Posterior cingulate gyrus (tissue), 11 donors: ENCODE measurements around the gene DUSP10.
A peak's percentile ranks its signal among the peaks of the same experiment; 100 is the strongest.

ENCODE experiments used
- DNase-seq, 10 donors: peaks; one replicate each; pipeline versions ENCODE4 v3.0.0 to v3.0.0-alpha.2; 2020 to 2021; ENCODE audit warnings: mixed read lengths in 3 of 10
- intact Hi-C: fragments of 100-400 bp; cut with DNase I; formaldehyde crosslinking; loops from one replicate; pipeline ENCODE4 v1.15.1; 2023

Gene DUSP10

DNA sequence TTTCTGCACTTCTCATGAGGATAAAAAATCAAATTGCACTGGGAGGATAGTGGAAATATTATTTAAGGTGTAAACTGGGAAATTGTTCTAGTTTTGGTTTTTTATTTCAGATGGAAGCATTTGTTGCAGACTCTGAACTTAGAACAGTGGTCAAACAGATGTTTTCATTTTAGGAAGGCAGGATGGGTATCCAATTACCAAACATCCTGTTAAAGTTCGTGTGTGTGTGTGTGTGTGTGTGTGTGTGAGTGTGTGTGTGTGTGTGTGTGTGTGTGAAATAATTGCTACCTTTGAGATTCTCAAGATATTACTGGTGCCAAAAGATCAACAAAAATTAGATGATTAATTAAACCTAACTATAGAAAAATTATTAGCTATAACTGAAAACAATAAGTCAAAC is 24.3 kb upstream of the DUSP10 start:
- DNase-seq = no peak
- intact Hi-C loops = no loop called here

DNA sequence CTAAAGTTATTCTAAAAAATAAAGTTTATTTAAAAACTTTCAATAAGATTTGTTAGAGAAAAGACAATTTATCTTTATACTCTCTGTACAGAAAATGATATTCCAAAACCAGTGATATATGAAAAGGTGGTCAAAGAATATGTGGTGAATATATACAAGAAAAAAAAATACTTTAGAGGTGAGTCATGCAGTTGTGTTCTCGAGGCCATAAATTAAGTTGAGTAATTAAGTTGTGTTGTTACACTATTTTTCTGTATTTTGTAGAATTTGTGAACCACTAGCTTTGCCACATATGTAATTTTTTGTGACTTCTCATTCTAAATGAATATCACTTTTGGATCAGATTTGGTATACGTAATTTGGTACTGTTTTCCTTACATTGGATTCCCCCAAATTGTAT is 23.6 kb upstream of the DUSP10 start:
- no peak for DNase-seq
- intact Hi-C loops = no loop called here

DNA sequence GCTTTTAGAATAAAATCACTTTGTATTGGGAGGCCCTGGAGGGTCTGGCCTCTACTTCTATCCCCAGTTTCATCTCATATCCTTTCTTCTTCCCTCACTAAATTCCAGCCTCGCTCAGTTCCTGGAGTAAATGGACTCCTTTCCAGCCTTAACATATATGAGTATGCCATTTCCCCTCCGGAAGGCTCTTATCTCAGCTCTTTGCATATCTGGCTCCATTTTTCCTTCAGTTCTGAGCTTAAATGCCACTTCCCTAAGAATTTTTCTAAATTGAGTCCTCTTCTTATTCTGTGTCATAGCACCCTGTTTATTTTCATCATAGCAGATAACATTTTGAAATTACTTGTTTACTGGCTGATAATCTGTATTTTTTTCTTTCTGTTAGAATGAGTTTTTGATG is 20.2 kb upstream of the DUSP10 start:
- DNase-seq = no peak
- intact Hi-C loops = no loop called here

DNA sequence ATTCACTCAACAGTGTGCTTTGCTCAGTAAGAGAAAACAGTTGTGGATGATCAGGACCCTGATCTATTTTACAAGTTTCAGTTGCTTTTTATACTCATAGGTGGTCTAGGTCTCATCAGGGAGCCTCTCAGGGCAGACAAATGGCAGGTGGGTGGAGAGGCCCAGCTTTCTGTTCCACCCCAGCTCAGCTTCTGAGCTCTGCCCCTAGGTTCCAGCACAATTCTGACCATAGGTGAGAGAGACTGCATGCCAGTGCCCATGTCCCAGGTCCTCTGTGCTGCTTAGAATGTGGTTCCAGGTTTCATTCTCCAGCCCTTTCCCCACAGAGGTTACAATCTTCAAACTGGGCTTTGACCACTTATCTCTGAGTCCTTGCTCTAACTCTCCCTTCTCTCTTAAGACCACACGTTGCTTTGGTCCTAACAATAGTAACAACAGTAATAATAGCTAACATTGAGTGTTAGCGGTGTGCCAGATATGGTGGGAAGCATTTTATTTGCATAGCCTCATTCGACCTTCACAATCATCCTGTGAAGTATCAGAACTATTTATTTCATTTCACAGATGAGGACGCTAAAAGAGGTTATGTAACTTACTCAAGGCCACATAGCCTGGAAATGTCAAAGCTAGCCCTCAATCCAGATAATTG is 19.6 kb upstream of the DUSP10 start:
- no peak for DNase-seq
- intact Hi-C loops = no loop called here

DNA sequence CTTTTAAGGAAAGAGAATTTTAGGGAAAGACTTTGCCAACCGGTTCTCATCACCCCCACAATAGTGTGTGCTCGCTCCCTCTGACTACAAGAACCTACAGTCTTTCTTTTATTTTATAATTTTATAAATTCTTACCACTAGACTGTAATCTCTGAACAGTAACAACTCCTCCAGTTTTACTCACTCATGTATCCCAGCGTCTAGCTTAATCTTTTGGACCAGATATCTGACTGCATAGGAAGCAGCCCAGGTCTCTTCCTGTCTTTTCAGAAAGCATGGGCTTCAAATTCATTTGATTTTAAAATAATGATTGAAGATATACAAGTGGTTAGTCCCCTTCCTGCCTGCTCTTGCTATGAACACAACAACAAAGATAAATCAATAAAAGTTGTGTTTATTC is 19.0 kb upstream of the DUSP10 start:
- no peak for DNase-seq
- intact Hi-C loops = no loop called here

DNA sequence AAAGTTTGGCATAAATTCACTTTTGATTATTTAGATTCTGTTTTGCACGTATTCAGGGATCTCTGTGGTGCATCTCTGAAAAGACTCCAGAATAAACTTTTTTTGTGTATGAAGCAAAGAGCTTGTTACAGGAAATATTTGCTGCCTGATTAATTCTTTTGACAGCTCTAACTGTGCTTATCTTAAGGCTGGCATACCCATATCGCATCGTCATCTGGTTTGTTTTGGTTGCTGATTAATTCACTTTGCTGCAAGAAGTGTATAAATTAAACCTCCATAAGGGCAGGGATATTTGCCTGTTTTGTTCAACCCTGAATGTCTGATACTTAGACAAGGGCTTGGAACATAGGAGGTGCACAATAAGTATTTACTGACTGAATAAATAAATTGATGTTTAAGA is 17.5 kb upstream of the DUSP10 start:
- DNase-seq = no peak
- intact Hi-C loops = no loop called here

DNA sequence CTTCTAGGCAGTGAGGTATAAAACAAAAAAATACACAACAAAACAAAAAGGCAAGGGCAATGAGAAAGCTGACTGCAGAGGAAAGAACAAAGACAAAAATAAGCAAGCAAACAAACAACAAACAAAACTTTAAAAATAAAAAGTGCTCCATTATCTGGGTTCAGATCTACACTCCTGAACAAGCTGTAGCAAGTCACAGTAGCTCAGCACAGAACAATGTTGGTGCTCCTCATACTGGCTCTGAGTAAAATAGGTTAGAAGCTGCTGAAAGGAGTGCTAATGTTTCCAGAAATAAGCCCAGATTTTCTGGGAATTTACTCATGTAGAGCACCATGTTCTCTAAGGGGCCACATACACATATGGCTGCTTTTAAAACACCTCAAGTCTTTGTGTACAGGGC is 16.6 kb upstream of the DUSP10 start:
- no peak for DNase-seq
- intact Hi-C loops = no loop called here

DNA sequence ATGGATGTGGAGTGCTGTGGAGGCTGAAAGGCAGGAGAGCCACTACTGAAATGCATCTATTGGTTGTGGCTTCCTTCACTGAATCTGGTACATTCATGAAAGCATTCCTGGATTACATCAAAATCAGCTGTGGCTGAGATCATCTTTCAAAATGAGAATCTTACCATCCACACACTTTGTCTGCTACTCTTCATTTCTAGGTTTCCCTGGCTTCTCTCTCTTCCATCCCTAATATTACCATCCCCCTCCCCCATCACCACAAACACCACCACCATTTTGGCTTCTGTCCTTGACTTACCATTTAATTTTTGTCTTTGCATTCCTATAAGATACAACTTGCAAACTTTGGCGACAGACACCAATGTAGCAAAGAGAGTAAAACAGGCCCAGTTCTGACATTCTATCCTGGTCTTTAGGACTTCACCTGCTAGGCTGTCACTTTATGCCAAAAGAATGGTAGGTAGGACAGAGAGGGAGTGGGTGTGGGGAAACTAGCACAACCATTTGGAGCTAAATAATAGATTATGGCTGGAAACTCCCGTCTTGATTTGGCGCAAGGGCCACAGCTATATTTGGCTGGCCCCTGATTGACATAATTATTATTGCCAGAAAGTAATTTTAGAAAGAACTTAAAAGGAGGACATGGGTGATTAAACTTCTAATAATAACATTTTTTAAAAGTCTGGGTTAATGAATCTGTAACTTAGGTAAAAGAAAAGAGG is 15.1 kb upstream of the DUSP10 start:
- intact Hi-C loops = no loop called here
- no peak for DNase-seq

DNA sequence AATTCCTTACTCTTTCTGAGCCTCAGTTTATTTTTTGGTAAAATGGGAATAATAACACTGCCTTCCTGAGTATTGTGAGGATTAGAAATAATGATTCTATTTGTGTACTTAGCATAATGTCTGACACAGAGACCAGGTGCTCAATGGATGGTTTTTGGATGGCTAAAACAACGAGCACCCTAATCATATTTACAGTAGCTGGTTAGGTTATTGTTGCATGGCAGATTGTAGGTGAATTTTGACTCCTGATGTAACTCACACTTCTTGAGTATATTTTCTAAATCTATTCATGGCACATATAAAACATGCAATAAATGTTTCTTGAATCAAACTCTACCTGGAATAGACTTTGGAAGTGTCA is 11.9 kb upstream of the DUSP10 start:
- intact Hi-C loops = no loop called here
- DNase-seq = no peak

DNA sequence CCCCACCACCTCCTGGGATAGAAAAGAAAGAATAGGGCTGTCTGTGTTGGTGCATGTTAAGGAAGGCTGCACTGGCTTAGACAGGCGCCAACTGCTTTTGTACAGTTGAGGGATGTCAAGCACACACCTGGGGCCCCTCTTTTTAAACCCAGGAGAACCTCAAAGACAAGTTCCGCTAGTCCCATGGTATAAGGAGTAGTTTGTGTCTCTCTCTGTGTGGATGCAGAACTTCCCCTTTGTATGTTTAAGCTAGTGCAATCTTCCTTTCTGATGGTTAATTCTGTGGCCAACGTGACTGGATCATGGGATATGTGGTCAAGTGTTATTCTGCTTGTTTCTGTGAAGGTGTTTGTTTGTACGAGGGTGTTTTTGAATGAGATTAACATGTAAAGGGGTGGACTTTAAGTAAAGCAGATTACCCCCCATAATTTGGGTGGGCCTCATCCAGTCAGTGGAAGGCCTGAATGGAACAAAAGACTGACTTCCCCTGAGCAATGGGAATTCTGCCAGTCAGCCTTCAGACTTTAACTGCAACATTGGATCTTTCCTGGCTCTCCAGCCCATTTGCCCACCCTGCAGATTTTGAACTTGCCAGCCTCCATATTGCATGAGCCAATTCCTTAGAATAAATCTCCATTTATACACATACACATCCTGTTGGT is 9.5 kb upstream of the DUSP10 start:
- intact Hi-C loops = no loop called here
- no peak for DNase-seq

DNA sequence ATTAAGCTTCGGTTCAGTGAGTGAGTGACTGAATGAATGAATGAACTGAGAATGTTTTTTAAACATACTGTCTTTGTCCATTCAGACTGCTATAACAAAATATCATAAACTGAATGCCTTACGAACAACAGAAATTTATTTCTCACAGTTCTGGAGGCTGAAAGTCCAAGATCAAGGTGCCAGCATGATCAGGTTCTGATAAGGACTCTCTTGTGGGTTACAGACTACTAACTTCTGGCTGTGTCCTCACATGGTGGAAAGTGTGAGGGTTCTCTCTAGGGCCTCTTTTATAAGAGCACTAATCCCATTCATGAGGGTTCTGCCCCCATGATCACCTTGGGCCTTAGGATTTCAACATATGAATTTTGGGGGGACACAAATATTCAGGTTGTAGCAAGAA is 7.1 kb upstream of the DUSP10 start:
- intact Hi-C loops = no loop called here
- no peak for DNase-seq

DNA sequence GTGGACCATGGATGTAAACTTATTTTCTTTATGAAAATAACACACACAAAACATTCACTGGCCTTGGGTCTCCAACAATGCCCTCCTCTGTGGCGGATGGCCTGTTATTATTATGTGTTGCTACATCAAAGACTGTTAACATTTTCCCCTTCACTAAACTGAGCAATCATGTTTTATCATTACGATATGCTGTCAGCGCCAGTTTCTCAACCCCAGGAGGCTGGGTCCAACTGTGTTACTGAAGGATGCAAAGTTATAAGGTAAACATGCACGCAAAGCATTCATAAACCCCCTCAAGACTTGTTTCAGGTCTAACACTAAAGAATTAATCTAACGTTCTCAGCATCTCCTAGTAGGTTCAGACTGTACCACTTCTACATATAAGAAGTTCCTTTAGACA is 6.0 kb upstream of the DUSP10 start:
- DNase-seq = no peak
- intact Hi-C loops = no loop called here

DNA sequence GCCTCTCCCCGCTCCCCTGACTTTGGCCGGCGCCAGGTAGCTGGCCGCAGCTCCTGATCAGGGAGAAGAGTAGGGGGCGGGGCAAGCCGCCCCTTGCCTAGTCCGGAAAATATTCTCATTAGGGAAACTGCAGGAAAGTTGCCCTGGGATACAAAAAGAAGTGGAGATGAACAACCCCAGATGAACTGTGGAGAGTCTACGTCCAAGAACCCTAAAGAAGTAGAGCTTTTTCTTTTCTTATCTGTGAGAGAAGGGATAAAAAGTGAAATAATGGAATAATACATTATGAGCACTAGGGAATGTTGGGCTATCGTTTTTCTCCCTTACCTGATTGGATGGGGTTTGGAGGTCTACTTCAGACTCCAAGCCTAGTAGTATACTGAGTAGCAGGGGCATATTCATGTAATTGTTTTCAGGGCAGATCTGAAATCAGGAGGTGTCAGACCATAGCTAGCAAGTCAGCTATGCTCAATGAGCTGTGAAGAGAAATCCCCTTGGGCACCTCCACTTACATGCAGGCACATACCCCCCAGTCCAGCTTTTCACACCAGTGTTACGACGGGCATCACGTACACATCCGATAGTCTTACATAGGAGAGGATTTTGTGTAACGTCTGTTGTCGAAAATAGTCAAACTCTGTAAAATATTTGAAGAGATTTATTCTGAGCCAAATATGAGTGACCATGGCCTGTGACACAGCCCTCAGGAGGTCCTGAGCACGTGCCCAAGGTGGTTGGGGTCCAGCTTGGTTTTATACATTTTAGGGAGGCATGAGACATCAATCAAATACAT is 1.7 kb upstream of the DUSP10 start:
- DNase-seq = no peak
- intact Hi-C loops = loop anchor here (5.0 kb wide), 5 partner anchors 36 to 724 kb away; no protein-coding TSS in a partner anchor

DNA sequence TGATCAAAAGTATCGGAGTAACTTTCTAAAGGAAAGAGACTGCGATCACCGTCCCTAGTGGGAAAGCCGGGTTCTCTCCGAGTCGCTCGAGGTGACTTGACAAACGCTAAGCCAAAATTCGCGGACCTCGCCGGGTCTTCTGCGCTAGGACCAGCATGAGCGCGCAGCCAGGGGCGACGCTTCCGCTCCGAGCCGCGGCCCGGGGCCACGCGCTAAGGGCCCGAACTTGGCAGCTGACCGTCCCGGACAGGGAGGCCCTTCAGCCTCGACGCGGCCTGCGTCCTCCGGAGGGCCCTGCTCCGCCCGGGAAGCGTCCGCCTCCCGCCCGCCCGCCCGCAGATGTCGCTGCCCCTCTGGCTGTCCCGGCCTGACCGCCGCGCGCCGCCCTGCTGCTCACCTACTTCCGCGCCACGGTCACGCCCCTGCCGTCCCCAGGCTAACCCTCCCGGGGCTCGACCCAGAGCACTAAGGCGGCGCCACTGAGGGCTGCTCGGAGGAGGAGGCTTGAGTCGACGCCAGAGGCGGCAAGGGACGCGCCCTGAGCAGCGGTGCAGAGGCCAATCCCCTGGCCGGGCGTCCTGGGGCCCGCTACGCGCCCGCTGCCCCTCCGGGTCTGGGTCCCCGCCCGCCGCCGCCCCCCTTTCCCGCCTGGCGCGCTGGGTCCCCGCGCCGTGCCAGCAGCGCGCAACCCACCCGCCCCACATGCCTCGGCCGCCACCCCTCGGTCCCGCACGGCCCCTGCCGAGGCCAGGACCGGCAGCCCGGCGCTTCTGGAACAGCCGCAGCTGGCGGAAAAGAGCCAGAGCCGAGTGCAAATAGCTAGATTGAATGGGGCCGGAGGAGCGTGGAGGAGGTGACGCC is 896 bp upstream of the DUSP10 start:
- intact Hi-C loops = loop anchor here (5.0 kb wide), 5 partner anchors 35 to 725 kb away; no protein-coding TSS in a partner anchor
- peak; percentile 45 to 93 (median 63) for DNase-seq

DNA sequence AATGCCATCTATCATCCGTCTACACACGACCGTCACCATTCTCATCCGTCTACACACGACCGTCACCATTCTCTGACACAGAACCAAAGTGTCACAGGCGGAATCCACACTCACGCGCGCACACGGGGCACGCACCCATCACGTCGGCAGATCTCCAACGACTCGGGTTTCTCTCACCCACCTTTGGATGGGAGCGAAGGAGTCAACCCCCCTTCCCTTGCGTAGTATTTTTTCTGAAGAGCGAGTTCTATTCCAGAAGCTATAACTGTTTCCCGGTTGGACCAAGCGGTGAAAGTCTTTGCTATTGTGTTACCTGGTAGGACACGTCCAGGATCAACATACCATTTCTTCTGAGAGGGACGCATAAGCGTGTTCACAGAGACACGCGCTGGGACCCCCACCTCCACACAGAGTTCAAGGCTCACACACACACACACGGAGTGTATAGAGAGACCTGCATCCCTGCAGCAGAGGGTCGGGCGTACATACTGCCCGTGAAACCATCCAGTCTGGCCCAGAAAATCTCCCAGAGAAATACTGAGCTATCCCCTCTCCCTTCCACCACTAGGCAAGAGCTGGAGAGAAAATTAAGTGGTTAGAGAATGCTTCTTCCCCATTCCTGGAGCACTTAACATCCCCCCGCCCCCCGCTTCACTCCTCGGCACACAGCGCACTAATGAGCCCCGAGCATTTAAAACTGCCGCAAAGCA is 741 bp downstream of the DUSP10 start:
- intact Hi-C loops = loop anchor here (5.0 kb wide), 5 partner anchors 34 to 726 kb away; no protein-coding TSS in a partner anchor
- DNase-seq = peak in 1 of 10 donors; percentile 24

DNA sequence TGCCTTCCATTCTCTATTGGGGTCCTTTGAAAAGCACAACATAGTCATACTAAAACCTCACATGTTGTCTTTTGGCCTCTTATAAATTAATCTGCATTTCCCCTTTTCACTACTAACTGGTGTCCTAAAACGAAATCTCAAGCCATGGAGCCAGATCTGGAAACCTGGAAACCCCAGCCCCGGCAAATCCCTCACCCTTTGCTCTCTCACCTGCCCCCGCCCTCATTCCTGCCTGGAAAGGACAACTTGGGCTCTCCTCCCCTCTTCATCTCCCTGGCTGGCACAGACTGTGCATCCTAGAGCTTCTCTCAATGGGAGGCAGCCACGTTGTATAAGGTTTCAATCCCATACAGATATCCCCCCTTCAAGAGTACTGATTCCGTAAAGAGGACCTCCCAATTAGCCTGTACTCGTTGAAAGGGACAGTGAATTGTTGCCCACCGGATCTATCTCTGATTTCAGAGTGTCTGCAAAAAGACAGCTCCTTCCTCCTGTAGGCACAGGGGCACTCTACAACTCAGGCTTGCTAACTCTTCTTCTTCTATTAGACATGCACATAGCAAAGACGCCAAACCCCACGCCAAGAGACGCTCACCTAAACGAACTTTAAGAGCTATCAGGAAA is 1.4 kb downstream of the DUSP10 start:
- DNase-seq = no peak
- intact Hi-C loops = loop anchor here (5.0 kb wide), 5 partner anchors 33 to 727 kb away; no protein-coding TSS in a partner anchor

DNA sequence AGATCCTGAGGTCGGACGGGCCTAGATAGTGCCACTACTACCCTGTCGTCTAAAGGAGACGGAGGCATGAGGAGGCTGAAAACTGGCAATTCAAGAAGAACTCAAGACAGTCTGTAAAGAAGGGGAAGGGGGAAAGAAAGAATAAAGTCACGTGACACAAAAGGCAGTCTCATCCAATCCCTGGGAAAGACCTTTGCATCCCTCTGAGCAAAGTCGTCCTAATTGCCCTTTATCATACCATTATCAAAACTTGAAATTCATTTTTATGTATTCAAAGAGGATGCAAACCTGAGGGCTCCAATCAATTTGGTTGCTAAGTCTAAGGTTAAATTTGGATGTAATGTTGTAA is 2.2 kb downstream of the DUSP10 start:
- DNase-seq = no peak
- intact Hi-C loops = loop anchor here (5.0 kb wide), 5 partner anchors 32 to 728 kb away; no protein-coding TSS in a partner anchor

DNA sequence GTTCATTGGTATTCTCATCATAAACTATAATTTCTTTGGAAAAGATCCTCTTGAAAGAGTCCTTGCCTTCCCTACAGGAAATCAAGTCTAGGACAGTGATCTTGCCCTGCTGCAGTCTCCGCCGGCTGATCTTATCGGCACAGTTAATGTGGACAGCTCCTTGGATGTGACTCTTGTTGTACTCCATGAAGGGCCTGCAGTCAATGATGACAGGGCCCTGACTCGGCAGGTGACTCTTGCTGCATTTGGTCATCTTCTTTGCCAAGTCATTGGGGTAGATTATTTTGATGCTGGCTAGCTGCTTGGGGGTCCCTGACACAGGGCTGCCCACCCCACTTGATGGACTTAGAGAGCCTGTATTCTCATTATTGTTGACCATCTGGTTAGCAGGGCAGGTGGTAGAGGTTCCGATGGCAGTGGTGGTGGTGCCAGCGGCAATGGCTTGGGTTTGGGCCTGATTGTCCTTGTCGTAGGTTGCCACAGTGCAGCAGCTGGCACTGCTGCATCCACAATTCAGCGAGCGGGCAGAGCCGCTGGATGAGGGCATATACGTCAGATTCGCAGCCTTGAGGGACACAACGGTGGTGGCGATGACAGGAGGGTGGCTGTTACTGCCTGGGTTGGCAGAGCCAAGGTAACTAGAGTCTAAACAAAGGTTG is 2.7 kb downstream of the DUSP10 start:
- peak in 4 of 10 donors; percentile 28 to 87 (median 58) for DNase-seq
- intact Hi-C loops = no loop called here
